AG09309 (cell line): ENCODE data around the gene EFCAB7.

Experiments
- DNase-seq: peaks from one replicate; pipeline ENCODE4 v3.0.0-alpha.2; 2010; ENCODE audit warnings: low read depth
- H3K4me3 ChIP-seq: 2 replicates; pipeline ENCODE4 v1.5.1; 2011; ENCODE audit warnings: mild to moderate bottlenecking, low read depth, low read length, moderate library complexity; ENCODE audit not compliant: control insufficient read depth
- CTCF ChIP-seq: IDR thresholded peaks from 2 replicates; pipeline ENCODE4 v1.5.1; 2011; ENCODE audit warnings: mild to moderate bottlenecking, low read depth, low read length, inconsistent platforms; ENCODE audit not compliant: insufficient read depth, control insufficient read depth; ENCODE audit errors: missing control alignments

EFCAB7 gene

GRCh38 chr1:63498106-63498505 is 25.2 kb upstream of the EFCAB7 start:
- no peak overlapping the region for H3K4me3 ChIP-seq
- no peak for TF ChIP-seq CTCF
- no peak for DNase-seq

- DNase-seq = no peak
- H3K4me3 ChIP-seq = no peak overlapping the region
- TF ChIP-seq CTCF = no peak
Observed at GRCh38 chr1:63501256-63501655, 22.1 kb upstream of the EFCAB7 start.

- no peak overlapping the region for H3K4me3 ChIP-seq
- no peak for DNase-seq
- no peak for TF ChIP-seq CTCF
Observed at GRCh38 chr1:63506782-63507181, 16.5 kb upstream of the EFCAB7 start.

GRCh38 chr1:63509718-63510117 is 13.6 kb upstream of the EFCAB7 start:
- no peak for TF ChIP-seq CTCF
- no peak overlapping the region for H3K4me3 ChIP-seq
- DNase-seq = no peak

- H3K4me3 ChIP-seq = no peak overlapping the region
- no peak for DNase-seq
- no peak for TF ChIP-seq CTCF
Observed at GRCh38 chr1:63512584-63512983, 10.7 kb upstream of the EFCAB7 start.

GRCh38 chr1:63516629-63517028 is 6.7 kb upstream of the EFCAB7 start:
- TF ChIP-seq CTCF = no peak
- no peak overlapping the region for H3K4me3 ChIP-seq
- DNase-seq = no peak

- no peak for DNase-seq
- no peak for TF ChIP-seq CTCF
- H3K4me3 ChIP-seq = peak overlapping the region; percentile 82
Observed at GRCh38 chr1:63523738-63524137, 413 bp downstream of the EFCAB7 start.
